Activated naive CD4-positive, alpha-beta T cell treated with anti-CD3 and anti-CD28 coated beads, Interleukin-2, amount 50 U/mL, for 24 hours (primary cell): ENCODE data around the gene STARD9.
A peak's percentile ranks its signal among the peaks of the same experiment; 100 is the strongest.
"Not testable (repeated sequence)": the region's sequence is repeated elsewhere in the genome, so short reads cannot be mapped to it uniquely, and the experiment has no call there.

Experiments
- H3K27ac Mint-ChIP-seq: one replicate; pipeline ENCODE4 v1.8.0; 2021; ENCODE audit warnings: mild to moderate bottlenecking, mixed read lengths
- H3K27me3 Mint-ChIP-seq: one replicate; pipeline ENCODE4 v1.8.0; 2021; ENCODE audit warnings: mixed read lengths
- H3K36me3 Mint-ChIP-seq: one replicate; pipeline ENCODE4 v1.8.0; 2021; ENCODE audit warnings: mixed read lengths
- H3K4me1 Mint-ChIP-seq: one replicate; pipeline ENCODE4 v1.8.0; 2021; ENCODE audit warnings: mixed read lengths
- H3K4me3 Mint-ChIP-seq: one replicate; pipeline ENCODE4 v1.8.0; 2021; ENCODE audit warnings: mild to moderate bottlenecking, mixed read lengths
- H3K9me3 Mint-ChIP-seq: one replicate; pipeline ENCODE4 v1.8.0; 2021; ENCODE audit warnings: mixed read lengths

Gene STARD9

DNA sequence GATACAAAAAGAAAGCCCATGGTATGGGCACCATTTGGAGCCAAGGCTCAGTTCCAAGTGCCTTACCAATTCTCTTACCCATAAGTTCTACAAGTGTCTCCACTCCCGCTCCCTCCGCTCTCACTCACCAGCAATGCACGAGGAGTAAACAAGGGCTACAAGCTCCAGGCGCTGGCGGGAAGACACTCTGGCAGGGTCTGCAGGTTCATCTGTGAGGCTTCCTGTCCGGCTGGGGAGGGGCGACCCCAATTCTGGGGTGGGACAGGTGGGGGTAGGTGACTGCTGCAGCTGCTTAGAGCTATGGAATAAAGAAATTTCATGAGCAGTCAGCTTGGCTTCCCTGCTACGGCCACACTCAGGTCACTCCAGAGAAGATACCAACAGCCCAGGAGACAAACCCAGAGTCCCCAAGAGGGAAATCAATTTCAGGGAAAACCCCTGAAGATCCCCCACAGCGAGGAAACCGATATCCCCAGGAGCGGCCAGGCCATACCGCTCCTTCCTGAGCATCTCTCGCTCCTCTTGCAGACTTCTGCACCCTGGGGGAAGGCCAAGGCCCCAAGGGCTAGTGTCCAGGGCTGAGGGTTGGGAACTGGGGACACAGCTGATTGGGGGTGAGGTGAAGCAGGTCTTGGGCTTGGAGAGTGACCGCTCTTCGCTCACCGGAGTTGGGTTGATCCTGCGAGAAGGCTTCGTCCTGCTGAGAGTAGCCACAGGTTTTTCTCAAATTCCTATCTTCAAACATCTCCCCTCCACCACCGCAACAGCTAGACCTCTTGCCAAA is 160.2 kb downstream of the STARD9 start:
- no peaks in the 10 kb centered on the region for H3K27me3 Mint-ChIP-seq
- H3K27ac Mint-ChIP-seq: no peak overlapping the region
- peak overlapping the region; percentile 84 for H3K4me3 Mint-ChIP-seq
- peaks cover 4% of the 10 kb centered on the region for H3K36me3 Mint-ChIP-seq
- no peaks in the 10 kb centered on the region for H3K9me3 Mint-ChIP-seq
- H3K4me1 Mint-ChIP-seq: peaks cover 19% of the 10 kb centered on the region

DNA sequence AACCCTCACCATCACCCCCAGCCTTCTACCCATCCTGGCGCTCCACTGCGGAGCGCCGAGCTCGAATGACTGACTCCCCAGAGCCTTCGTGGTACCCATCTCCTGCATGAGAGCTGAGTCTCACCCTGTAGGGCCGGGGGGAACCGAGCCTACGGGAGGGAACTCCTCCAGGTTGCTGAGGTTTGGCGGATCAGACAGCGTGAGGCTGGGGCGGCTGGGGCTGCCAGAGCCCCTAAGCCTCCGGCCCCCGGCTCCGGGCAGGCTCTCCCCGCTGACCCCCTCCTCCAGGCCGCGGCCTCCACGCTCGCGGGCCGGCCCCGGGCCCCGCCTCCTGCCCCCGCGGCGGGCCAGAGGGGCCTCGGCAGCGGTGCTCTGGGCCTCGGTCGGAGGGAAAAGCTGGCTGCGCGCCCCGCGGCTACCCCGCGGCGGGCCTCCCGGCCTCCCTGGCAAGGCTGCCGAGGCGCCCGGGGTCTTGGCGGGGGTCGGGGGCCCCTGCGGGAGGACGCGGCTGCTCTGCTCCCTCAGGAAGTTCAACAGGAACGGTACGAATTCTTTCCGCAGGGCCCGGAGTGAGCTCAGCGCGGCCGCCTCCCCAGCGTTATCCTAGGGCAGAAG is 160.9 kb downstream of the STARD9 start:
- H3K27ac Mint-ChIP-seq: no peak overlapping the region

DNA sequence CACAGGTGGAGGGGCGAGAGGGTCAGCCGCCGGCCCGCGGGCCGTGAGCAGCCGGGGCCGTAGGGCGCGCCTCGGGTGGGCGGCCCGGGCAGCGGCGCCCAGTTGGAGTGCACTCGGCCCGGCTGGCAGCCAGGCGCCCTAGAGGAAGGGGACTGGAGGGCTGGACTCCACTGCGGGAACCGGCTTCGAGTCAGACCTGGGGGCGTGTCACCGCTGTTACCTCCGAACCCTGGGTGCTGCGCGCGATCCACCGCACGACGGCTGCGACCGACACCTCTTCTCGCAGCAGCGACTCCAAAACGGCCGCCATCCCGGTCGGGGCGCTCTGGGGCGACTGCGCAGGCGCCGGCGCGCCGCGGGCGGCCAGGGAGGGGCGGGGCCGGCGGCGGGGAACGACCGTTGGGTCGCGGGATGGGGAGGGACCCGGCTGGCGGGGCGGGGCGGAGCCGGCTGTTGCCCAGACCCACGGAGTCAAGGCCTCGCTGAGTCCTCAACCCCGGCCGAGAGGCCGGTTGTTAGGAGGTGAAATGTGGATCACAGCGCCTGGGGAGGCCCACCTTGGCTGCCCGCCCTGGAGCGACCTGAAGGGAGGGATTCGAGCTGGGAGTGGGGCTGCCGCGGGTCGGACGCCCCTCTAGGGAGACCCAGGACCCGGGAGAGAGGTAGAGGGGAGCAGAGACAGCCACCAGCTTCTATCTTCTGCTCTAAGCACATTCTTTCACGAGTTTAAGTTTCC is 161.6 kb downstream of the STARD9 start, which contains the start of gene CDAN1:
CDAN1 (minus strand) TSS at position 336 of the 736 bp plus-strand sequence; CDS start at position 310, 26 bp downstream.
- peaks cover 19% of the 10 kb centered on the region for H3K4me1 Mint-ChIP-seq
- no peaks in the 10 kb centered on the region for H3K9me3 Mint-ChIP-seq
- peak within 1 kb of the TSS; percentile 84 for H3K4me3 Mint-ChIP-seq
- peaks cover 1% of the 10 kb centered on the region for H3K36me3 Mint-ChIP-seq
- H3K27ac Mint-ChIP-seq: peak within 1 kb of the TSS; percentile 55
- H3K27me3 Mint-ChIP-seq: no peaks in the 10 kb centered on the region

More for the DNA sequence above, 160.9 kb downstream of the STARD9 start:
- Mint-ChIP-seq H3K4me1 (peaks cover 19% of the 10 kb centered on the region), H3K36me3 (peaks cover 1% of the 10 kb centered on the region), H3K9me3 (no peaks in the 10 kb centered on the region), H3K27me3 (no peaks in the 10 kb centered on the region), H3K4me3 (peak overlapping the region; percentile 84)

DNA sequence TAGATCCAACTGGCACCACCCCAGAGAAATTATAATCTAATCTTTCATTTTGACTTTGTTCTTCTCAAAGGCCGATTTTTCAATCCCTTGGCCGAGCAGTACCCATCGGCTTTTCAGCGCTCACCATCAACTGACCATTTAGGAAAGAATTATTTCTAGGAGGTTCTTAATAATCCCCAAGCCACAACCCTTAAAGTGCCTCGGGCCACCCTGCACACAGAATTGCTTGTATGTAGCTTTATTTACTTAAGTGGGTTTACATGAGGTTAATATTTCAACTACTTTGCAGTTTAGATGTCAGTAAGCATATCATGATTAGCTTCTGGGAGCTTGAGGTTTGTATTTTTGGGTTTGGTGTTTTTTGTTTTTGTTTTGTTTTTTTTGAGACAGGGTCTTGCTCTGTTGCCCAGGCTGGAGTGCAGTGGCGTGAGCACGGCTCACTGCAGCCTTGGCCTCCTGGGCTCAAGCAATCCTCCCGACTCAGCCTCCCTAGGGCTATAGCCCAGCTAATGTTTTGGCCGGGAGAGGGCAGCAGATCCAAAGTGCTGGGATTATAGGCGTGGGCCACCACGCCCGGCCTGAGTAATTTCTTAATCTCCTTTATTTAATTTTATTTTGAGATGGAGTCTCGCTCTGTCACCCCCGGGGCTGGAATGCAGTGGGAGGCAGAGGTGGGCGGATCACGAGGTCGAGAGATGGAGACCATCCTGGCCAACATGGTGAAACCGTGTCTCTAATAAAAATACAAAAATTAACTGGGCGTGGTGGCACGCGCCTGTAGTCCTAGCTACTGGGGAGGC is 162.3 kb downstream of the STARD9 start:
- Mint-ChIP-seq H3K36me3 (no peaks in the 10 kb centered on the region), H3K27me3 (no peaks in the 10 kb centered on the region), H3K9me3 (no peaks in the 10 kb centered on the region), H3K4me3 (peak overlapping the region; percentile 81), H3K4me1 (peaks cover 15% of the 10 kb centered on the region), H3K27ac (peak overlapping the region; percentile 55)

DNA sequence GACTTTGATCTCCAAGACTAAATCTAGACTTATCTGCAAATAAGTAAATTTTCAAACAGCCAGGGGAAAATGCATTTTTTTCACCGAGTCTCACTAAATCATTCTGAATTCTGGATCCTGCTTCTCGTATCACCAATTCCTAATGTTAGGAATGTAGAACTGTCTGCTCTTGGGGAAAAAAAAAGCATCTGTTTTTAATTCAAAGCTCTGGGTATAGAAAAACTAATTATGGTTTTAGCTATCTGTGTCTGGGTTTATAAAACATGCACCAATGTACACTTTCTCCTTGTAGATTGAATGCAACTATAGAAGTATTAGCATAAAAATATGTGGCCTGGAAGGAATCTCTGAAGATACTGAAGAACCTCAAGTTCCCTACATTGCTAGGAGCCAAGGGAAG is 166.3 kb downstream of the STARD9 start:
- H3K27ac Mint-ChIP-seq: no peak overlapping the region
- H3K9me3 Mint-ChIP-seq: no peaks in the 10 kb centered on the region
- peaks cover 4% of the 10 kb centered on the region for H3K36me3 Mint-ChIP-seq
- H3K27me3 Mint-ChIP-seq: no peaks in the 10 kb centered on the region
- H3K4me3 Mint-ChIP-seq: no peak overlapping the region
- H3K4me1 Mint-ChIP-seq: peaks cover 7% of the 10 kb centered on the region

DNA sequence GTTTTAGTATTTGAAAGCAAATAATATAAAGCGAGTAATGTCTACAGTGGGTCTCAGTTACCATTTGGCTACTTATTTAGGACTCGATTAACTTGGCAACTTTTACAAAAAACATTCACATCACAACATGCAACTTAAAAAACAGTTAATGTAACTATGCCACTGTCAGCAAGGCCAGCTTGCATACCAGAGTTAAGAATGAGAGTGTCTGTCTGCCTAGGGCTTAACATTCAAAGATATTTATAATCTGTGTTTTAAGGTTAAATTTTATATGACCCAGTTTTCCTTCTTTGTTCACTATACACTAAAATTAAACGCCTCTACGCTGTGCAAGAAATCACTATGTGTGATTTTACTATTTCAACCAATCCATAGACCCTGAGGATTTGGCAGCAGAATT is 166.7 kb downstream of the STARD9 start:
- Mint-ChIP-seq H3K9me3 (no peaks in the 10 kb centered on the region), H3K4me1 (peaks cover 7% of the 10 kb centered on the region), H3K4me3 (no peak overlapping the region), H3K27me3 (no peaks in the 10 kb centered on the region), H3K36me3 (peaks cover 4% of the 10 kb centered on the region), H3K27ac (no peak overlapping the region)

DNA sequence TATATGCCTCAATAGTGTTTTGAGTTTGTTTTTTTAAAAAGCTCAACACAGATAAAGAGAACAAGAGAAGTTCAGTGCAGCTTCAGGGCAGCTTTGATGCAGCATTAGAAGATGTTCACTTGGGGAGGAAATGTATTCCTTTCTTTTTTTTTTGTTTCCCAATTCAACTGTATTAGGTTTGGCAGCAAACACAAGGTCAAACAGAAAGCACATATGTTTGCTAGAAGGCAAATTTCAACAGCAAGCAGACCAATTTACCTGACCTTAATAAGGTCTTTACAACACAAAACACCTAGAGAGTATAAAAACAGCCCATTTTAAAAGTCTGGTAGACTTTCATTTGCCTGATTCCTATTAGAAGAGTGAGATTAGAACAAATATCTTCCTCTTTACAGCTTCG is 168.8 kb downstream of the STARD9 start:
- Mint-ChIP-seq H3K27ac (no peak overlapping the region), H3K9me3 (no peaks in the 10 kb centered on the region), H3K27me3 (no peaks in the 10 kb centered on the region), H3K4me1 (no peaks in the 10 kb centered on the region), H3K36me3 (peaks cover 6% of the 10 kb centered on the region), H3K4me3 (no peak overlapping the region)

DNA sequence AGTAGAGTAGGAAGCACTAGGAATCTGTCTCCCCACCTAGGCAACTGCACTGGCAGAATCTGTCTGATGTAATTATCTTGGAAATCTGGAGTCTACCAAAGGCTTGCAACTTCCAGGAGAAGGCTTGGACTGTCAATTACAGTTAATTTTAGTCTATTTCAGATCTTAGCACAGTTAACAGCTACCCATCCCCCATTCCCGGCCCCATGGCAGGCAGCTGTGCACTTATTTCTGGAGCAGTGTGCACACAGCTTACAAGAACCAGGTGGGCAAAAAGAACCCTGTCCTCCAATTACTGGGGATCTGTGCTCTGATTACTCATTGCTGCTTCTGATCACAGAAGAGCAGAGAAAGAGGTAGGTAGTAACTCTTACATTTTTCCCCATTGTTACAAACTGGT is 173.9 kb downstream of the STARD9 start:
- Mint-ChIP-seq H3K36me3 (peaks cover 44% of the 10 kb centered on the region), H3K27me3 (no peaks in the 10 kb centered on the region), H3K4me3 (no peak overlapping the region), H3K27ac (no peak overlapping the region), H3K9me3 (peaks cover 13% of the 10 kb centered on the region), H3K4me1 (no peaks in the 10 kb centered on the region)

DNA sequence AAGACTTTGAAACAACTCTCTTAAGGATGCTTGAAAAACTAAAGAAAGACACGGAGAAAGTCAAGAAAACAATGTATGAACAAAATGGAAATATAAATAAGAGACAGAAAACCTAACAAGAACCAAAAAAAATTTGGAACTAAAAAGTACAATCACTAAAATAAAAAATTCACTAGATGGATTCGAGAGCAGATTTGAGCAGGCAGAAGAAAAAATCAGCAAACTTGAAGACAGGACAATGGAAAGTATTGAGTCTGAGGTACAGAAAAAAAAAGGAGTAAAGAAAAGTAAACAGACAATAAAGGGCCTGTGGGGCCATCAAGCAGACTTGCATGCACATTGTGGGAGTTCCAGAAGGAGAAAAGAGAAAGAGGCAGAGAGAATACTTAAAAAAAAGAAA is 174.9 kb downstream of the STARD9 start:
- peaks cover 13% of the 10 kb centered on the region for H3K9me3 Mint-ChIP-seq
- H3K4me3 Mint-ChIP-seq: no peak overlapping the region
- H3K4me1 Mint-ChIP-seq: no peaks in the 10 kb centered on the region
- peaks cover 44% of the 10 kb centered on the region for H3K36me3 Mint-ChIP-seq
- no peak overlapping the region for H3K27ac Mint-ChIP-seq
- H3K27me3 Mint-ChIP-seq: no peaks in the 10 kb centered on the region

DNA sequence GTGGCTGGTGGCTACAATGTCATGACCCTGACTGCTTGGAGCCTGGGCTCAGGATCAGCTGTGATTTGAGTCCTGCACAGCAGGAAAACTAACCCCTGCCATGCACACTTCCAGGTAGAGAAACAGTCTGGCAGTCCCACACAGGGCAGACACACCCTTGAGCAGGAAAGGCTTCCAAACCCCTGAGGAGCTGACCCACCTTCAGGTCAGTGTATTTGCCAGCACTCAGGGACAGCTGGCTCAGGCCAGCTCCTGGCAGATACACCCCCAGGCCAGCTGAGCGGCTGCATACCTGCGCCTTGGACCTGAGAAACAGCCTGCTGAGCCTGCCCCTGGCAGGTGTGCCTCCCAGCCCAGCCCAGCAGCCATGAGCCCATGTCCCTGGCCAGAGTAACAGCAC is 183.7 kb downstream of the STARD9 start:
- Mint-ChIP-seq H3K27me3 (no peaks in the 10 kb centered on the region), H3K9me3 (peaks cover 9% of the 10 kb centered on the region), H3K27ac (no peak overlapping the region), H3K4me1 (no peaks in the 10 kb centered on the region), H3K36me3 (peaks cover 26% of the 10 kb centered on the region), H3K4me3 (no peak overlapping the region)

DNA sequence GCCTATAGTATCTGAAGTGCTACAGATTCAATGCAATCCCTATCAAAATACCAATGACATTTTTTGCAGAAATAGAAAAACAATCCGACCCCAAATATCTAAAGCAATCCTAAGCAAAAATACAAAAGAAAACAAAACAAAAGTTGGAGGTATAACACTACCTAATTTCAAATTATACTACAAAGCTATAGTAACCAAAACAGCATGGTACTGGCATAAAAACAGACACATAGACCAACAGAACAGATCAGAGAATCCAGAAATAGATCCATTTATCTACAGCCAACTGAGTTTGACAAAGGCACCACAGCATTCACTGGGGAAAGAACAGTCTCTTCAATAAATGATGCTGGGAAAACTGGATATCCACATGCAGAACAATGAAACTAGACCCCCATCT is 185.4 kb downstream of the STARD9 start:
- Mint-ChIP-seq H3K4me3 (no peak overlapping the region), H3K9me3 (peaks cover 9% of the 10 kb centered on the region), H3K36me3 (peaks cover 36% of the 10 kb centered on the region), H3K27me3 (no peaks in the 10 kb centered on the region), H3K4me1 (no peaks in the 10 kb centered on the region), H3K27ac (no peak overlapping the region)

DNA sequence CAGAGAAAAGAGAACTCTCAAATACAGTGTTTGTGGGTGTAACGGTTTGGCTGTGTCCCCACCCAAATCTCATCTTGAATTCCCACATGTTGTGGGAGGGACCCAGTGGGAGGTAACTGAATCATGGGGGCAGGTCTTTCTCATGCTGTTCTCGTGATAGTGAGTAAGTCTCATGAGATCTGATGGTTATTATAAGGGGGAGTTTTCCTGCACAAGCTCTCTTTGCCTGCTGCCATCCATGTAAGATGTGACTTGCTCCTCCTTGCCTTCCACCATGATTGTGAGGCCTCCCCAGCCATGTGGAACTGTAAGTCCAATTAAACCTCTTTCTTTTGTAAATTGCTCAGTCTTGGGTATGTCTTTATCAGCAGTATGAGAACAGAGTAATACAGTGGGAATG is 186.4 kb downstream of the STARD9 start:
- not testable (repeated sequence) for H3K4me1 Mint-ChIP-seq, H3K27me3 Mint-ChIP-seq, H3K9me3 Mint-ChIP-seq, H3K4me3 Mint-ChIP-seq, H3K27ac Mint-ChIP-seq
- H3K36me3 Mint-ChIP-seq: peaks cover 42% of the 10 kb centered on the region

DNA sequence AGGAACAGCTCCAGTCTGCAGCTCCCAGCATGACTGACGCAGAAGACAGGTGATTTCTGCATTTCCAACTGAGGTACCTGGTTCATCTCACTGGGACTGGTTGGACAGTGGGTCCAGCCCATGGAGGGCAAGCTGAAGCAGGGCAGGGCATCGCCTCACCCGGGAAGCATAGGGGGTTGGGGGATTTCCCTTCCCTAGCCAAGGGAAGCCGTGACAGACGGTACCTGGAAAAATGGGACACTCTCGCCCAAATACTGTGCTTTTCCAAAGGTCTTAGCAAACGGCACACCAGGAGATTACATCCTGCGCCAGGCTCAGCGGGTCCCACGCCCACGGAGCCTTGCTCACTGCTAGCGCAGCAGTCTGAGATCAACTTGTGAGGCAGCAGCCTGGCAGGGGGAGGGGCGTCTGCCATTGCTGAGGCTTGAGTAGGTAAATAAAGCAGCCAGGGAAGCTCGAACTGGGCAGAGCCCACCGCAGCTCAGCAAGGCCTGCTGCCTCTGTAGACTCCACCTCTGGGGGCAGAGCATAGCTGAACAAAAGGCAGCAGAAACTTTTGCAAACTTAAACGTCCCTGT is 188.8 kb downstream of the STARD9 start:
- not testable (repeated sequence) for H3K27me3 Mint-ChIP-seq, H3K4me3 Mint-ChIP-seq, H3K4me1 Mint-ChIP-seq, H3K27ac Mint-ChIP-seq
- H3K9me3 Mint-ChIP-seq: peaks cover 16% of the 10 kb centered on the region
- peaks cover 55% of the 10 kb centered on the region for H3K36me3 Mint-ChIP-seq

DNA sequence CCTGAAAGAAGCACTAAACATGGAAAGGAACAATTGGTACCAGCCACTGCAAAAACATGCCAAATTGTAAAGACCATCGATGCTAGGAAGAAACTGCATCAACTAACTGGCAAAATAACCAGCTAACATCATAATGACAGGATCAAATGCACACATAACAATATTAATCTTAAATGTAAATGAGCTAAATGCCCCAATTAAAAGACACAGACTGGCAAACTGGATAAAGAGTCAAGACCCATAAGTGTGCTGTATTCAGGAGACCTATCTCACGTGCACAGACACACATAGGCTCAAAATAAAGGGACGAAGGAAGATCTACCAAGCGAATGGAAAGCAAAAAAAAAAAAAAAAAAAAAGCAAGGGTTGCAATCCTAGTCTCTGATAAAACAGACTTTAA is 190.7 kb downstream of the STARD9 start:
- not testable (repeated sequence) for H3K4me3 Mint-ChIP-seq, H3K27ac Mint-ChIP-seq, H3K27me3 Mint-ChIP-seq, H3K4me1 Mint-ChIP-seq
- peaks cover 54% of the 10 kb centered on the region for H3K36me3 Mint-ChIP-seq
- H3K9me3 Mint-ChIP-seq: peaks cover 15% of the 10 kb centered on the region
